Gastroesophageal sphincter (tissue), 3 donors: ENCODE results near the gene GTF2A1.

Experiments used
- POLR2A ChIP-seq, 2 donors: fragments of 450-650 bp; IDR thresholded peaks; one replicate each; pipeline ENCODE4 v1.6.1; 2017; ENCODE audit warnings: antibody characterized with exemption in 2 of 2, mild to moderate bottlenecking in 2 of 2, moderate library complexity in 1 of 2
- POLR2AphosphoS5 ChIP-seq: sonication (generic); formaldehyde crosslinking; IDR thresholded peaks from one replicate; pipeline ENCODE4 v1.6.1; 2017; ENCODE audit warnings: antibody characterized with exemption
- TF ChIP-seq, protein P1 (sequence below), 4 experiments: fragments of 200-600 bp in 2 of 4; fragments of 450-650 bp in 2 of 4; sonication (generic) in 1 of 4; IDR thresholded peaks; one replicate each; pipeline ENCODE4 v1.5.1; 2017 to 2019; ENCODE audit warnings: antibody characterized with exemption in 4 of 4, mild to moderate bottlenecking in 2 of 4, moderate library complexity in 2 of 4

DNA sequence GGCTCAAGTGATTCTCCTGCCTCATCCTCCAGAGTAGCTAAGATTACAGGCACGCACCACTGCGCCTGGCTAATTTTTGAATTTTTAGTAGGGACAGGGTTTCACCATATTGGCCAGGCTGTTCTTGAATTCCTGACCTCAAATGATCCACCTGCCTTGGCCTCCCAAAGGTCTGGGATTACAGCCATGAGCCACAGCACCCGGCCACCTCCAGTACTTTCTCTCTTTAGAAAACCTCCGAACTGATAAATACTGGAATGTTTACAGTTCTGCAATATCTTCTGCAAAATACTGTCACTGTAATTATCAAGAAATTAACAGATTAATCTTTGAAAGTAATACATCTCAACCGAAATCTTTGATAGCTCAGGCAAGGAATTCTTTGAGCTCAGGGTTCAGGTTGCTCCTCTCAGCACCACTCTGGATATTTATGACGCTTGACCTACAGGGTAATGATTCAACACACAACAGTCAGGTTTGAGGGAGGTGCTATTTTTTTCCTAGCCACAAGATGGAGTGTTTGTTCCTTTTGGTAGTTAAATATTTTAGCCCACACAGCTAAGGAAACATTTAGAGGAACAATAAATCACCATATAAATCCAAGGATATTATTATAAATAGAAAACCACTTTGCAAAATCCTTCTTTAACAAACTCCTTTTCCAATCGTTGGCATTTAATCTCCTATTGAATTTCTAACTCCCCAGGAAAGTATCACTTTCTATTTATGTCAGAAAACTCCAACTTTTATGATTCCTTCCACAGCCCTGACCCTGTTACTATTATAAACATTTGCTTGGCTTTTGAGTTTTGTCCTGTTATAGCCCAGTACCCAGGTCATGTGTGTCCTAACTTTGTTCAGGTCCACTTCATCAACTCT lies 48.6 kb upstream of the GTF2A1 start:
- TF ChIP-seq, protein P1, sequence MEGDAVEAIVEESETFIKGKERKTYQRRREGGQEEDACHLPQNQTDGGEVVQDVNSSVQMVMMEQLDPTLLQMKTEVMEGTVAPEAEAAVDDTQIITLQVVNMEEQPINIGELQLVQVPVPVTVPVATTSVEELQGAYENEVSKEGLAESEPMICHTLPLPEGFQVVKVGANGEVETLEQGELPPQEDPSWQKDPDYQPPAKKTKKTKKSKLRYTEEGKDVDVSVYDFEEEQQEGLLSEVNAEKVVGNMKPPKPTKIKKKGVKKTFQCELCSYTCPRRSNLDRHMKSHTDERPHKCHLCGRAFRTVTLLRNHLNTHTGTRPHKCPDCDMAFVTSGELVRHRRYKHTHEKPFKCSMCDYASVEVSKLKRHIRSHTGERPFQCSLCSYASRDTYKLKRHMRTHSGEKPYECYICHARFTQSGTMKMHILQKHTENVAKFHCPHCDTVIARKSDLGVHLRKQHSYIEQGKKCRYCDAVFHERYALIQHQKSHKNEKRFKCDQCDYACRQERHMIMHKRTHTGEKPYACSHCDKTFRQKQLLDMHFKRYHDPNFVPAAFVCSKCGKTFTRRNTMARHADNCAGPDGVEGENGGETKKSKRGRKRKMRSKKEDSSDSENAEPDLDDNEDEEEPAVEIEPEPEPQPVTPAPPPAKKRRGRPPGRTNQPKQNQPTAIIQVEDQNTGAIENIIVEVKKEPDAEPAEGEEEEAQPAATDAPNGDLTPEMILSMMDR (IDR thresholded peaks at IDR 0.05): peak; percentile 63 to 82 (median 78)
- no peak for TF ChIP-seq POLR2AphosphoS5
- TF ChIP-seq POLR2A (IDR thresholded peaks at IDR 0.05): no peak
